ENCODE data around the gene TSN.

The TSN gene

GRCh38 chr2:121746071-121746578, 9.3 kb upstream of the TSN start:
- DNase-seq (ENCODE audit: low spot score): no peak

GRCh38 chr2:121748202-121748601, 7.2 kb upstream of the TSN start:
- DNase-seq (ENCODE audit: low spot score): no peak

- no peak for DNase-seq (ENCODE audit: low spot score)
Observed at GRCh38 chr2:121754851-121755236, 607 bp upstream of the TSN start.

GRCh38 chr2:121764681-121765228, 9.3 kb downstream of the TSN start:
- no peak for DNase-seq (ENCODE audit: low spot score)

- DNase-seq (ENCODE audit: low spot score): no peak
Observed at GRCh38 chr2:121766624-121767023, 11.2 kb downstream of the TSN start.

- no peak for DNase-seq (ENCODE audit: low spot score)
Observed at GRCh38 chr2:121768143-121768755, 12.8 kb downstream of the TSN start.

GRCh38 chr2:121771976-121772742, 16.7 kb downstream of the TSN start:
- no peak for DNase-seq (ENCODE audit: low spot score)

- no peak for DNase-seq (ENCODE audit: low spot score)
Observed at GRCh38 chr2:121774235-121774634, 18.8 kb downstream of the TSN start.

GRCh38 chr2:121776361-121776760, 20.9 kb downstream of the TSN start:
- DNase-seq (ENCODE audit: low spot score): no peak

GRCh38 chr2:121776885-121777698, 21.6 kb downstream of the TSN start:
- DNase-seq (ENCODE audit: low spot score): no peak

- no peak for DNase-seq (ENCODE audit: low spot score)
Observed at GRCh38 chr2:121777699-121778058, 22.2 kb downstream of the TSN start.

GRCh38 chr2:121778741-121779487, 23.5 kb downstream of the TSN start:
- no peak for DNase-seq (ENCODE audit: low spot score)

GRCh38 chr2:121783180-121783579, 27.7 kb downstream of the TSN start:
- no peak for DNase-seq (ENCODE audit: low spot score)

GRCh38 chr2:121788685-121789084, 33.2 kb downstream of the TSN start:
- DNase-seq (ENCODE audit: low spot score): no peak

- DNase-seq (ENCODE audit: low spot score): peak; percentile 85
Observed at GRCh38 chr2:121790276-121790956, 35.0 kb downstream of the TSN start.

GRCh38 chr2:121791290-121791689, 35.8 kb downstream of the TSN start:
- no peak for DNase-seq (ENCODE audit: low spot score)

GRCh38 chr2:121791801-121792221, 36.4 kb downstream of the TSN start:
- no peak for DNase-seq (ENCODE audit: low spot score)

GRCh38 chr2:121793816-121794215, 38.4 kb downstream of the TSN start:
- DNase-seq (ENCODE audit: low spot score): no peak

GRCh38 chr2:121794233-121794632, 38.8 kb downstream of the TSN start:
- DNase-seq (ENCODE audit: low spot score): no peak

GRCh38 chr2:121796239-121796638, 40.8 kb downstream of the TSN start:
- no peak for DNase-seq (ENCODE audit: low spot score)

- DNase-seq (ENCODE audit: low spot score): no peak
Observed at GRCh38 chr2:121798617-121799016, 43.2 kb downstream of the TSN start.

Measured in hepatic stellate cell (primary cell).